Type B pancreatic cell (in vitro differentiated cells): Measurements from ENCODE around the gene PRR33. TPM values are rescaled to one million over a fixed set of nuclear protein-coding genes. Genes with fewer than 3 reads are reported as not detected.

Experiments
- DNase-seq: peaks from one replicate; pipeline ENCODE4 v3.0.0; 2021; ENCODE audit warnings: mixed read lengths; ENCODE audit not compliant: unreplicated experiment; ENCODE audit errors: extremely low spot score
- H3K27ac Mint-ChIP-seq: 2 replicates; pipeline ENCODE4 v1.8.0; 2021; ENCODE audit warnings: mild to moderate bottlenecking, mixed read lengths
- H3K27me3 Mint-ChIP-seq: 2 replicates; pipeline ENCODE4 v1.8.0; 2021; ENCODE audit warnings: mixed read lengths
- H3K36me3 Mint-ChIP-seq: 2 replicates; pipeline ENCODE4 v1.8.0; 2021; ENCODE audit warnings: mixed read lengths
- H3K4me1 Mint-ChIP-seq: one replicate; pipeline ENCODE4 v1.8.0; 2021; ENCODE audit warnings: mixed read lengths; ENCODE audit not compliant: unreplicated experiment
- H3K4me3 Mint-ChIP-seq: 2 replicates; pipeline ENCODE4 v1.8.0; 2021; ENCODE audit warnings: mild to moderate bottlenecking, mixed read lengths
- H3K9me3 Mint-ChIP-seq: 2 replicates; pipeline ENCODE4 v1.8.0; 2021; ENCODE audit warnings: mixed read lengths
- total RNA-seq: library from RNA; stranded (reverse); gene quantifications from 2 replicates; pipeline ENCODE4 v1.2.1, GENCODE V29; 2021; ENCODE audit warnings: low replicate concordance
- TF ChIP-seq, protein P1 (sequence below): fragments of 200-600 bp; sonication (generic); conservative IDR thresholded peaks from 2 replicates; pipeline ENCODE4 v1.5.0; 2021; ENCODE audit warnings: antibody characterized with exemption, mild to moderate bottlenecking

PRR33 gene
- total RNA-seq, 1 donor from 2014 or later = not detected

DNA sequence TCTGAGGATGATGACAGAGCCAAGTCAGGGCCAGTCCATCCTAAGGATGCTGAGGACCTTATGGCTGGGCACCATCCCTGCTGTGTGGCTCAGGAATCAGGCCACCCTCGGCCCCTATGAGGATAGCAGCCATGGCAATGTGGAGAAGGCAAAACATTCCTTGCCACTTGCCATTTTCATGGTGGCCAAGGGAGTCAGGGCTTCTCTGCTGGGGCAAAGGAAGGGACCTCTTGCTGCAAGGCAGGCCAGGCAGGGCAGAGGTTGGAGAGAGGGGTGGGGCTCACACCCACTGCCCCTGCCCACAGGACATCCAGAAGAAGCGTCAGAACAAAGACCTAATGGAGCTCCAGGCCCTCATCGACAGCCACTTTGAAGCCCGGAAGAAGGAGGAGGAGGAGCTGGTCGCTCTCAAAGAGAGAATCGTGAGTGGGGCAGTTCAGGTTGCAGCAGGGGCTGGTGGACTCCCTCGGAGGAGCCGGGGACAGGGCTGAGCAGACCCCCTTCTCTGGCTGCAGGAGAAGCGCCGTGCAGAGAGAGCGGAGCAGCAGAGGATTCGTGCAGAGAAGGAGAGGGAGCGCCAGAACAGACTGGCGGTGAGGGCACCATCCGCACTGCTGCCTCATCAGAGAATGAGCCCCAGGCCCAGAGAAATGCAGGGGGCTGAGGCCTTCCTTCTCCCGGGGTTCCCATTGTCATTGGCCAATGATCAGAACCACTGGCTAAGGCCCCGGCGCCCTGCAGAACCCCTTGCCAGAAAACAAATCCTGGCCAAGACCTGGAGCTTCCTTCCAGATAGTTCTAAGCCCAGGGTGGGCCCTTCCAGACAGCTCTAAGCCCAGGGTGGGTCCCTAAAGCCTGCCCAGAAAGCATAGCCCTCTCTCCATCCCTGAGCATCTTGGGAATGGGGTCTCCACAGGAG is 42.0 kb upstream of the PRR33 start:
- Mint-ChIP-seq H3K9me3 (no peaks in the 10 kb centered on the region), H3K4me1 (peaks cover 16% of the 10 kb centered on the region), H3K4me3 (no peak overlapping the region), H3K27ac (peak overlapping the region; percentile 24), H3K36me3 (peaks cover 4% of the 10 kb centered on the region), H3K27me3 (no peaks in the 10 kb centered on the region)
- TF ChIP-seq, protein P1, sequence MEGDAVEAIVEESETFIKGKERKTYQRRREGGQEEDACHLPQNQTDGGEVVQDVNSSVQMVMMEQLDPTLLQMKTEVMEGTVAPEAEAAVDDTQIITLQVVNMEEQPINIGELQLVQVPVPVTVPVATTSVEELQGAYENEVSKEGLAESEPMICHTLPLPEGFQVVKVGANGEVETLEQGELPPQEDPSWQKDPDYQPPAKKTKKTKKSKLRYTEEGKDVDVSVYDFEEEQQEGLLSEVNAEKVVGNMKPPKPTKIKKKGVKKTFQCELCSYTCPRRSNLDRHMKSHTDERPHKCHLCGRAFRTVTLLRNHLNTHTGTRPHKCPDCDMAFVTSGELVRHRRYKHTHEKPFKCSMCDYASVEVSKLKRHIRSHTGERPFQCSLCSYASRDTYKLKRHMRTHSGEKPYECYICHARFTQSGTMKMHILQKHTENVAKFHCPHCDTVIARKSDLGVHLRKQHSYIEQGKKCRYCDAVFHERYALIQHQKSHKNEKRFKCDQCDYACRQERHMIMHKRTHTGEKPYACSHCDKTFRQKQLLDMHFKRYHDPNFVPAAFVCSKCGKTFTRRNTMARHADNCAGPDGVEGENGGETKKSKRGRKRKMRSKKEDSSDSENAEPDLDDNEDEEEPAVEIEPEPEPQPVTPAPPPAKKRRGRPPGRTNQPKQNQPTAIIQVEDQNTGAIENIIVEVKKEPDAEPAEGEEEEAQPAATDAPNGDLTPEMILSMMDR = no peak
- DNase-seq = peak; percentile 64

DNA sequence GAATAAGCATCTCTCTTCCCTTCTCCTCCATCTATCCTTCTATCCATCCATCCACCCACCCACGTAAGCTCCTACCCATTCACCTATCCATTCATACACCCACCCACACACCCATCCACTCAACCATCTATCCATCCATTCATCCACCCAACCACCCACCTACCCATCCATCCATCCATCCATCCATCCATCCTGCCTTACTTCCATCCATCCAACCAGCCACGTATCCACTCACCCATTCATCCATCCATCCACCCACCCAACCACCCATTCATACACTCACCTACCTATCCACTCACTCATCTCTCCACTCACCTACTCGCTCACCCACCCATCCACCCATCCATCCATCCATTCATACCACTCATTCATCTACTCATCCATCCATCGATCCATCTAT is 41.0 kb upstream of the PRR33 start:
- DNase-seq = peak; percentile 39
- Mint-ChIP-seq H3K4me1 (peaks cover 16% of the 10 kb centered on the region), H3K9me3 (no peaks in the 10 kb centered on the region), H3K4me3 (no peak overlapping the region), H3K27ac (no peak overlapping the region), H3K36me3 (peaks cover 4% of the 10 kb centered on the region), H3K27me3 (no peaks in the 10 kb centered on the region)
- TF ChIP-seq, protein P1 = no peak

DNA sequence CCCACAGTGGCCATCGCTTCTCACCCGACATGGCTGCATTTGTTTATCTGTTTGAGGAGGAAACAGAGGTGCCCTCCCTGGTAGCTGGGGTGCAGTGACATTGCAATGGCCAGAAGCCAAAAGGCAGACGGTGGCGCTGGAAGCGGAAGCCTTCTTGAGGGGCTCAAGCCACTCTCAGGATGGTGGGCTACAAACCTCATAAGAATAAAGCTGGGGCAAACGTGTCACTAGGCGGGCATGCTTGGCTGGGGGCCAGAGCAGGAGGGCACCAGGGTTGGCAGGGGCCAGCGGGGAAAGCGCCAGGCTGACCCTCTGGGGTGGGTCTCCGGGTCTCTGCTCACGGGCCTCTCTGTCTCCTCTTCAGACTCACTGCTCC is 40.4 kb upstream of the PRR33 start:
- DNase-seq = peak; percentile 68
- Mint-ChIP-seq H3K9me3 (no peaks in the 10 kb centered on the region), H3K27ac (peak overlapping the region; percentile 80), H3K27me3 (no peaks in the 10 kb centered on the region), H3K36me3 (peaks cover 4% of the 10 kb centered on the region), H3K4me1 (peaks cover 16% of the 10 kb centered on the region), H3K4me3 (peak overlapping the region; percentile 70)
- TF ChIP-seq, protein P1 = no peak

DNA sequence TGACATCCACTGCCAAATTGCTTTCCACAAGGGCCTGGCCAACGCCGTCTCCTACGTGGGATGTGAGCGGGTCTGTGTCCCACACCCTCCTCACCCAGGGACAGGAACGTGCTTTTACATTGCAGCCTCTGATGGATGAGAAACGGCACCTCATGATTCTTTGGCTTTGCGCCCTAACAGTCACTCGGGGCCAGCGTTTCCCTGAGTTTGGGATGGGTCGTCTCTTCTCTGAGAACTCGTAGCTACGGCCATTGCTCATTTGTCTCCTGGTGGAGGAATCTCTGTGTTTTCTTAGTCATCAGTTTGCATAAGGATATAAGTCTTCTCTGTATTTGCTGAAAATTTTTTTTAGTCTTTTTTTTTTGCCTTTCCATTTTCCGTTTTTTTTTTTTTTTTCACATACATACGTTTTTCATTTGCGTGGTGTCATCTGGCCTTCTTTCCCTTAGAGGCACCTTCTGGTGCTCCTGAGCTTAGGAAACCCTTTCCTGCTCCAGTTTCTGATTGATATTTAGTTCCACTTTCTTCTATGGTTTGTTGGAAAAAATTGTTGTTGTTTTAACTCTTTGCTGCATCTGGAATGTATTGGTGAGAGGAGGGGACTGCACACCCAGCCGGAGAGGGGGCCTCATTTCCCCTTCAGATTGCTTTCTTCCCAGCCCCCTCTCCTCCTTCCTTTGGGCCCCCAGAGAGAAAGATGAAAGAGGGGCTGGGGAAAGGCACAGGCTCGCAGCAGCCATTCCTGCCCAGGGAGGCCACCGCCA is 39.8 kb upstream of the PRR33 start:
- Mint-ChIP-seq H3K27ac (peak overlapping the region; percentile 80), H3K4me3 (peak overlapping the region; percentile 70), H3K27me3 (no peaks in the 10 kb centered on the region), H3K9me3 (no peaks in the 10 kb centered on the region), H3K4me1 (peaks cover 19% of the 10 kb centered on the region), H3K36me3 (peaks cover 4% of the 10 kb centered on the region)
- TF ChIP-seq, protein P1 = peak; percentile 12
- peak; percentile 67 for DNase-seq

DNA sequence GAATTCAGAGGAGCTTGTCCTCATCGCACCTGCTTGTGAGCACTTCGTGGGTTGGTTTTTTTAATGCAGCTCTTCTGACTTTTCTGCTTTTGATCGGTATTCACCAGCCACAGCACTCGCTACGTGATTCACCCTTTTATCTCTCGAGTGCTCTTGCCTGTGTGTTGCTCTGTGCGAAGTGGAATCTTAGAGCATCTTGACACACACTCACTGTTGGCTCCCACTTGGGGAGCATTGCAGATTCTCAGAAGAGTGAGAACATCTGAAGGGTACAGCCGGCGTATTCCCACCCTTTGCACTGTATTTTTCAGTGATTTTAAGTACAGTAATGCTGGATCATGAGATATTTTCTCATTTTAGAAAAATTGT is 38.8 kb upstream of the PRR33 start:
- TF ChIP-seq, protein P1 = no peak
- no peak for DNase-seq
- Mint-ChIP-seq H3K27me3 (no peaks in the 10 kb centered on the region), H3K9me3 (no peaks in the 10 kb centered on the region), H3K4me3 (no peak overlapping the region), H3K36me3 (peaks cover 4% of the 10 kb centered on the region), H3K4me1 (peaks cover 22% of the 10 kb centered on the region), H3K27ac (peak overlapping the region; percentile 33)
